HuH-7 (cell line): ENCODE measurements around the gene CAB39.

Experiments used
- DNase-seq: peaks from one replicate; pipeline ENCODE4 v3.0.0; 2011; ENCODE audit warnings: low spot score

Gene CAB39

GRCh38 chr2:230821261-230821990 is 108.8 kb downstream of the CAB39 start:
- DNase-seq, result no peak

DNA sequence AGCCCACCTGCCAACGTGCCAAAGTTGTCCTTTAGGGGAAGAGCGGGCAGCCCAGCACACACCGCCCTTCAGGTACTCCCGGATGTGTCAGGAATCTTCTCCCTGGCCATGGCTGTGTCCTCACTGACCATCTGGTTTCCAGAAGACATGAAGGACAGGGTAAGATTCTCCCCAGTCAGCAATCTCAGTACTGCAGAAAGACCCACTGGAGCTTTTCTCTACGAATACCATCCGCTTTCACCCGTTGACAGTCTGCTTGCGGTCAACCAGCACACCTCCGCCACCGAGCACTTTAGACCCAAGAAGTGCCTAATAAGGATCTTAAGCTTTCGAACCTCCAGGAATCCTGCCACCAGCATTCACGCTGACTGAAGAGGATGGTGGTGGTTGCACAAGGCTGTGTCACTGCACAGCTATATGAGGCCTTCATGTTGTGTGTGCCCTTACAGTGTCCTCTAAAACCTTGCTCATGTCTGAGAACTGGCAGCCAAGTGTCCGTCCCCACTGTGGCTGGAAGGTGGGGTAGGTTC is 109.4 kb downstream of the CAB39 start:
- no peak for DNase-seq

GRCh38 chr2:230823264-230823964 is 110.8 kb downstream of the CAB39 start:
- DNase-seq, result no peak

- DNase-seq, result peak; percentile 78
Measured at GRCh38 chr2:230824406-230824978, 111.8 kb downstream of the CAB39 start.

GRCh38 chr2:230825354-230825753 is 112.7 kb downstream of the CAB39 start:
- no peak for DNase-seq

DNA sequence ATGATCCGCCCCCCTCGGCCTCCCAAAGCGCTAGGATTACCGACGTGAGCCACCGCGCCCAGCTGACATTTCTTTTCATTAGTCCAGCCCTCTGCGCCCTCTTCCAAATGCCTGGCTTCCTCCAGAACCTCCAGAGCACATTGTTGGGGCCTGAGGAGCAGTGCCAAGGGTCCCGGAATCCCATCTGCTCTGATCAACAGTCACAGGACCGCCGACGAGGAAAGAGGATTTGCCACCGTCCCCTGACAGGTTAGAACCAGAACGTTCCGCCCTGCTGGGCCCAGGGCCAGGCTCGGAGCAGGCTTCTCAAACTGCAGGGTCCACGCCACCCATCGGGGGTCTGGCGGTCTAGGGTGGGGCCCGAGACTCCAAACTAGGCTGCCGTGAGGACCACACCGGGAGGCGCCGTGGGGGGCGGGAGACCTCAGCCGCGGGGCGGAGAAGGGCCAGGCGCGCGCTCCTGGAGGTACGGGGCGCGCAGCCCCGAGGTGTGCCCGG is 115.2 kb downstream of the CAB39 start:
- no peak for DNase-seq

DNA sequence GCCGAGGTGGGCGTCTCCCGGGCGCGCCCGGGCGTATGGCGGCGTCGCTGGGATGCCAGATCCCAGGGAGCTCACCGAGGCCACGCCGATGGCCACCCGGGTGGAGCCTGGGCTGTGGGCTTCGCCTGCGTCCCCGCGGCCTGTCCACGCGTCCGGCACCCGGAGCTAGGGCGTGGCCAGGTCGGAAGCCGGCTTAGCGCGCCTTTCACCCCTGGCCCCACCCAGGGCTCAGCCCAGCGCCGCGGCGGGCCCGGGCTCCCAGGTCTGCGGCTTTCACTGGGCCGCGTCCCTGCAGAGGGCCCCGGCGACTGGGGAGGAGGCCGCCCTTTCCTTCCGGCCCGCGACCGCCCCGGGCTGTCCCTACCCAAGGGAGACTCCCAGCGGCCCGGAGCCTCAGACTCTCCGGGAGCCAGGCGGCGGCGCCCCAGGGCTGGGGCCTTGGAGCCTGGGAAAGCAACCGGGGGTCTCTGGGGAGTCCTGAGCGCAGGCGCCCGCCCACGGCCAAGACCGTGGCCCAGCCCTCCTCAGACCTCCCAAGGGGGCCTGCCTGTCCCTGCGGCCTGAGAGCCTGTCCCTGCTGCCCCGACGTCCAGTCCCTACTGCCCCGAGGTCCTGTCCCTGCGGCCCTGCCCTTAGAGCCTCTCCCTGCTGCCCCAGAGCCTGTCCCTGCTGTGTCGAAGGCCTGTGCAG is 115.8 kb downstream of the CAB39 start:
- DNase-seq, result no peak

DNA sequence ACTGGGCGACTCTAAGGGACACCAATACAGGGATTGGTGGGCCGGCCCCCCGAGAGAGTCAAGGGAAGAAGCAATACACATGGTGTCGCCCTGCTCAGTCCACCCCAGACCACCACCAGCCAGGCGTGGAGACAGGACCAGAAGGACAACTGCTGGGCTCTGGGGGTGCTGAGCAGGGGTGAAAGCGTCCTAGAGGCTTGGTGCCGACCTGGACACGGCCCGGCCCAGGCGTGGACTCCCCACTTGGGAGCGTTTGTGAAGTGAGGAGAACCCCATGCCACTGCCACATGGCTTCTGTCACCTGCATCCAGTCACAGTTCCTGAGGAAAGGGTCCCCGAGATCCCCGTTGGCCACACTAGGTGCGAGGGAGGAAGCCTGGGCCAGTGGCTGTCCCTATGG is 116.7 kb downstream of the CAB39 start:
- DNase-seq, result no peak

DNA sequence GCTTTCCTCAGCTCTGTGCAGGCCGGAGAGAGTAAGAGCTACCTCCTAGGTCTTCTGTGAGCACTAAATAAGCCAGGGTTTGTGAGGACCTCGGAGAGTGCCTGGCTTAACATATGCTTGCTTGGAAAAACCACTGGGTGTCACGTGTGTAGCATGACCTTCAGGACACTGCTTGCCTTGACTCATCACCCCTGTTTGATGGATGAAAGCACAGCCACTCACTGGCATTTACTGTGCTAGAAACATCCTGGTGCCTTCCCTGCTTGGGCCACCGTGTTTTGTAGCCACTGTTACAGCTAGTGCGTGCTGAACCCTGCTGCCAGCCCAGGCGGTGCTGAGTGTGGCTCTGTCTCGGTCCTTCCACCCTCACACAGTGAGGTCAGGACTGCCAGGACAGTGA is 117.3 kb downstream of the CAB39 start:
- DNase-seq, result no peak

GRCh38 chr2:230830428-230830827 is 117.8 kb downstream of the CAB39 start:
- DNase-seq, result no peak

GRCh38 chr2:230840301-230840700 is 127.7 kb downstream of the CAB39 start:
- DNase-seq, result no peak

DNA sequence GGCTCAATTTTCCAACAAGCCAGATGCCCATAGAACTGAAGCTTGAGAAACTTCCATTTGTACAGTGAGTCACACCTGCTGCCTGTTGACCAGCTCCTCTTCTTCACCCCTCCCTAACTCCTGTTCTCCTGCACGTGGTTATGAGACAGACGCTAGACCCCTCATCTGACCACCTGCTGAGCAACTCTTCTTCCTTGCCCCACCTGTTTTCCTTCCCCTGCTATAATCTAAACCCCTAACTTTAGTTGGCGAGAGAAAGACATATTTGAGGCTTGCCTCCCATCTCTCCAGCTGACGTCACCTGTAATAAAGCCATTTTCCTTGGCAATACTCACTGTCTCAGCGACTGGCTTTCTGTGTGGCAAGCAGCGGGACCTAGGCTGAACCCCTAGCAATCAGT is 129.8 kb downstream of the CAB39 start:
- DNase-seq, result no peak

- no peak for DNase-seq
Measured at GRCh38 chr2:230843132-230843531, 130.5 kb downstream of the CAB39 start.

DNA sequence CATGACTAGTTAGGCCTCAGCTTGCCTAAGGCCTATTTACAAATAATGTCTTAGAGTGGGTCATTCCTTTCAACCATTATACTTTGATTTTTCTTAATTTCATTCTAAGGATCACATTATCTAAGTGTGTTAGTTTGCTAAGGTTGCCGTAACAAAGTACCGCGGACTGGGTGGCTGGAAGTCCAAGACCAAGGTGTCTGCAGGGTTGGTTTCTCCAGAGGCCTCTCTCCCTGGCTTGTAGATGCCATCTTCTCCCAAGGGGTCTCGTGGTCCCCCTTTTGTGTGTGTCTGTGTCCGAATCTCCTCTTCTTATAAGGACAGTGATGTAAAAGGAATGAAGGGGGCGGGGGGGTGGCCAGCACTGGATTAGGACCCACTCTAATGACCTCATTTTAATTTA is 133.7 kb downstream of the CAB39 start:
- DNase-seq, result no peak

- DNase-seq, result peak; percentile 86
Measured at GRCh38 chr2:230847883-230848388, 135.3 kb downstream of the CAB39 start.

- peak; percentile 79 for DNase-seq
Measured at GRCh38 chr2:230849633-230850357, 137.2 kb downstream of the CAB39 start.

DNA sequence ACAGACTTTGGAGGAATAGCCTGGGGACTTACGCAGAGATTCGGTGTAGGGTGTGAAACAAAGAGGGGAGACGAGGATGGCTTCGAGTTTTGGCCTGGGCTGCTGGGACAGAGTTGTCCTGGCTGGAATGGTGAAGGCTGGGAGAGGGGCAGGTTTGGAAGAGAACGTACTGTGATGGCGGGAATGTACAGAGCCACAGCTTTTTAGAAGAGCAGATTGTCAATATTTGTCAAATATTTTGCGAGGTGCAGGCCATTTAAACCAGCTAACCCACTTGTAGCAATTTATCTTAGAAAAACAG is 137.7 kb downstream of the CAB39 start:
- DNase-seq, result no peak

- DNase-seq, result no peak
Measured at GRCh38 chr2:230852113-230852512, 139.5 kb downstream of the CAB39 start.

DNA sequence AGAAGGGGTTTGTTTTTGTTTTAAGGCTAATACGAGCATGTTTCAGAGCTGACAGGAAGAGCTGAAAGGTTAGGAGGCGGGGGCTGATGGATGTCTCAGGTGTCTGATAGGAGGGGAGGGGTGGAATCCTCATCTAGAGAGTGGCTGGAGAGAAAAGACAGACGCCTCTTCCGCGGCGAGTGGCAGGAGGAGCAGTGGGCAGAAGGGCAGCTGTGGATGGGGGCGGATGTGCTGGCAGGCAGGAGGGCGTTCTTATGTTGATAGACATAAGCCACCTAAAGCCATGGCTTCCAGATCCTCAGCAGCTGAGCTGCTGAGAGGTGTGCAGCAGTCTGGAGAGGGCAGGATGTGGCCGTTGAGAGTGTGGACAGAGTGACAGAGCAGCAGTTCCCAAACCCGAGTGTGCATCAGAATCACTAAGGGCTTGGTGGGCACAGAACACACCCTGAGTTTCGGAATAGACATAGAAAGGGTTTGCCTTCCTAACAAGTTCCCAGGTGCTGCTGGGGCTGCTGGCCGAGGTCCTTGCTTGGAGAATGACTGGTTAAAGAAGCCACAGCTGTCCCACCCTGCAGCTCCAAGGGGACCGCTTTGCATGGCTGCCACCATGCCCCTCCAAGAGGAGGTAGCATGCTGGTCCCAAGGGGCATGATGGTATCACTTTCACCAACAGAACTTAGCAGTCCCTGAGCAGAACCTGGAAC is 149.1 kb downstream of the CAB39 start:
- no peak for DNase-seq

GRCh38 chr2:230862292-230862691 is 149.7 kb downstream of the CAB39 start:
- DNase-seq, result no peak

GRCh38 chr2:230863031-230863430 is 150.4 kb downstream of the CAB39 start:
- DNase-seq, result no peak
